ENCODE data around the gene INPP5K. TPM values are rescaled to one million over a fixed set of nuclear protein-coding genes. Genes with fewer than 3 reads are reported as not detected.

INPP5K gene
- total RNA-seq, 1 donor from 2014 or later: 22.4 TPM

- H3K9me3 Mint-ChIP-seq: no peaks in the 10 kb centered on the region
- peaks cover 23% of the 10 kb centered on the region for H3K36me3 Mint-ChIP-seq
- H3K27me3 Mint-ChIP-seq (ENCODE audit: low read depth): no peaks in the 10 kb centered on the region
- H3K4me3 Mint-ChIP-seq: no peak overlapping the region
- H3K4me1 Mint-ChIP-seq: no peaks in the 10 kb centered on the region
- H3K27ac Mint-ChIP-seq: no peak overlapping the region
- TF ChIP-seq, protein P1, sequence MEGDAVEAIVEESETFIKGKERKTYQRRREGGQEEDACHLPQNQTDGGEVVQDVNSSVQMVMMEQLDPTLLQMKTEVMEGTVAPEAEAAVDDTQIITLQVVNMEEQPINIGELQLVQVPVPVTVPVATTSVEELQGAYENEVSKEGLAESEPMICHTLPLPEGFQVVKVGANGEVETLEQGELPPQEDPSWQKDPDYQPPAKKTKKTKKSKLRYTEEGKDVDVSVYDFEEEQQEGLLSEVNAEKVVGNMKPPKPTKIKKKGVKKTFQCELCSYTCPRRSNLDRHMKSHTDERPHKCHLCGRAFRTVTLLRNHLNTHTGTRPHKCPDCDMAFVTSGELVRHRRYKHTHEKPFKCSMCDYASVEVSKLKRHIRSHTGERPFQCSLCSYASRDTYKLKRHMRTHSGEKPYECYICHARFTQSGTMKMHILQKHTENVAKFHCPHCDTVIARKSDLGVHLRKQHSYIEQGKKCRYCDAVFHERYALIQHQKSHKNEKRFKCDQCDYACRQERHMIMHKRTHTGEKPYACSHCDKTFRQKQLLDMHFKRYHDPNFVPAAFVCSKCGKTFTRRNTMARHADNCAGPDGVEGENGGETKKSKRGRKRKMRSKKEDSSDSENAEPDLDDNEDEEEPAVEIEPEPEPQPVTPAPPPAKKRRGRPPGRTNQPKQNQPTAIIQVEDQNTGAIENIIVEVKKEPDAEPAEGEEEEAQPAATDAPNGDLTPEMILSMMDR (IDR thresholded peaks at IDR 0.05; ENCODE audit: unreplicated experiment): no peak
- no peak for DNase-seq (ENCODE audit: low spot score in 2 of 2, unreplicated experiment in 2 of 2)
Observed at GRCh38 chr17:1478418-1478817, 38.0 kb downstream of the INPP5K start.

DNA sequence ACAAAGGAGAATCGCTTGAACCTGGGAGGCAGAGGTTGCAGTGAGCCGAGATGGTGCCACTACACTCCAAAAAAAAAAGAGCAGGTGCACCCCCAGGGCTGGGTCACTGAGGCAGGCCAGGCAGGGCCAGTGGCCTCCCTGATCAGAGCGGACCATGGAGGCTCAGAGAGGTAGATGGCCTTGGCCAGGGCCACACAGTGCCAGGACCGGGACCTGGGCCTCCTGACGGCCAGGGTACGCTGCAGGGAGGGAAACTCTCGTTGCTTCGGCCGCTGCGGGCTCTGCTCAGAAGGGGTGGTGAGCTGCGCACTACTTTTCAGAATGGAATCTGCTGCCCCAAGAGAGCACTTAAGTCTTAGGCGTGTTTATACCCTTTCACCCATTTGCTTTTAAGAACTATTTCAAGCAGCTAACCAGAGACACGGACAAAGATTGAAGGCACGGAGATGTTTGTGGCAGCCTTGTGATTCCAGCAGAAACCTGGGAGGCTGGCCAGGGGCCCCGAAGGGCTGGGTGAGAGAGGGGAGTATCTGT, 41.0 kb downstream of the INPP5K start:
- no peak overlapping the region for H3K4me3 Mint-ChIP-seq
- no peak for DNase-seq (ENCODE audit: low spot score in 2 of 2, unreplicated experiment in 2 of 2)
- TF ChIP-seq, protein P1 (IDR thresholded peaks at IDR 0.05; ENCODE audit: unreplicated experiment): no peak
- H3K27ac Mint-ChIP-seq: no peak overlapping the region
- peaks cover 16% of the 10 kb centered on the region for H3K36me3 Mint-ChIP-seq
- no peaks in the 10 kb centered on the region for H3K27me3 Mint-ChIP-seq (ENCODE audit: low read depth)
- no peaks in the 10 kb centered on the region for H3K9me3 Mint-ChIP-seq
- no peaks in the 10 kb centered on the region for H3K4me1 Mint-ChIP-seq

- no peak for DNase-seq (ENCODE audit: low spot score in 2 of 2, unreplicated experiment in 2 of 2)
- Mint-ChIP-seq H3K4me1 (no peaks in the 10 kb centered on the region), H3K9me3 (no peaks in the 10 kb centered on the region), H3K36me3 (peaks cover 18% of the 10 kb centered on the region), H3K27ac (no peak overlapping the region), H3K27me3 (ENCODE audit: low read depth) (no peaks in the 10 kb centered on the region), H3K4me3 (no peak overlapping the region)
- TF ChIP-seq, protein P1 (IDR thresholded peaks at IDR 0.05; ENCODE audit: unreplicated experiment): no peak
Observed at GRCh38 chr17:1474402-1475189, 41.8 kb downstream of the INPP5K start.

DNA sequence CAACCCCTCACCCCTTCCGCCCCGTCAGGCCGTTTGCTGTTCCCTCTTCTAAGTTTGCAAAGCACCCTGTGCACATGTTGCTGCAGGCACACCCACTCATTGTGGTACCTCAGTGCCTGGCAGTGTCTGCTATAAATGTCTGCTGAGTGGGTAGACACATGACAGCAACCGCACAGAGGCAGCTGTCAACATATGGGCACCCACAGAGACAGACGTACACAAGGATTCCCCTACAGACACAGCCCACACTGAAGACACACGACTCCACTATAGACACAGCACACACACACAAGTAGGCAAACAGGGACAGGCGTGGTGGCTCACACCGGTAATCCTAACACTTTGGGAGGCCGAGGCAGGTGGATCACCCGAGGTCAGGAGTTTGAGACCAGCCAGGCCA, 42.6 kb downstream of the INPP5K start:
- no peaks in the 10 kb centered on the region for H3K4me1 Mint-ChIP-seq
- no peaks in the 10 kb centered on the region for H3K9me3 Mint-ChIP-seq
- H3K27ac Mint-ChIP-seq: no peak overlapping the region
- H3K27me3 Mint-ChIP-seq (ENCODE audit: low read depth): no peaks in the 10 kb centered on the region
- TF ChIP-seq, protein P1 (IDR thresholded peaks at IDR 0.05; ENCODE audit: unreplicated experiment): no peak
- H3K4me3 Mint-ChIP-seq: no peak overlapping the region
- DNase-seq (ENCODE audit: low spot score in 2 of 2, unreplicated experiment in 2 of 2): no peak
- H3K36me3 Mint-ChIP-seq: peaks cover 25% of the 10 kb centered on the region

- Mint-ChIP-seq H3K9me3 (no peaks in the 10 kb centered on the region), H3K4me1 (no peaks in the 10 kb centered on the region), H3K27me3 (ENCODE audit: low read depth) (no peaks in the 10 kb centered on the region), H3K27ac (no peak overlapping the region), H3K4me3 (no peak overlapping the region), H3K36me3 (peaks cover 29% of the 10 kb centered on the region)
- TF ChIP-seq, protein P1 (IDR thresholded peaks at IDR 0.05; ENCODE audit: unreplicated experiment): no peak
- no peak for DNase-seq (ENCODE audit: low spot score in 2 of 2, unreplicated experiment in 2 of 2)
Observed at GRCh38 chr17:1473170-1473569, 43.2 kb downstream of the INPP5K start.

Measured in mesothelial cell of epicardium (in vitro differentiated cells).